HuH-7 (cell line): ENCODE measurements around the gene IVNS1ABP.
"Not testable (repeated sequence)": the region's sequence is repeated elsewhere in the genome, so short reads cannot be mapped to it uniquely, and the experiment has no call there.

ENCODE experiments used
- DNase-seq: peaks from one replicate; pipeline ENCODE4 v3.0.0; 2011; ENCODE audit warnings: low spot score

IVNS1ABP gene

GRCh38 chr1:185292237-185292636 is 24.8 kb downstream of the IVNS1ABP start:
- DNase-seq: no peak

DNA sequence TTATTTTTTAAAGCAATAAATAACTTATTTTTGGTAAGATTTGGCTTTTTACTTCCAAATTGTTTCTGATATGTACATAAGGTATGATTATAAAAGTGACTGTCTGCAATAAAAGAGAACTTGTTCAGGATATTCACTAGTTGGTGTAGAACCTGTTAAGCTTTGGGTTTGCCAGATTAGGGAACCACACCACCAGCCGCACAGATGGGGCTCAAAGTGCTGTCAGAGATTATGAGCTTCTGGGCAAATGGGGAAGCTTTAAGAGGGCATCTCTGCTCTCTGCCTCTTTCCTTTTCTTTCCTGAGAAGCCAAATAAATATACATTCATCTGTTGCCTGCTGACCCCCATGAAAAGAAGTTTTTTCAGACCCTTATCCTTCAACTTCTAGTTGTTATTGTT is 25.4 kb downstream of the IVNS1ABP start:
- no peak for DNase-seq

DNA sequence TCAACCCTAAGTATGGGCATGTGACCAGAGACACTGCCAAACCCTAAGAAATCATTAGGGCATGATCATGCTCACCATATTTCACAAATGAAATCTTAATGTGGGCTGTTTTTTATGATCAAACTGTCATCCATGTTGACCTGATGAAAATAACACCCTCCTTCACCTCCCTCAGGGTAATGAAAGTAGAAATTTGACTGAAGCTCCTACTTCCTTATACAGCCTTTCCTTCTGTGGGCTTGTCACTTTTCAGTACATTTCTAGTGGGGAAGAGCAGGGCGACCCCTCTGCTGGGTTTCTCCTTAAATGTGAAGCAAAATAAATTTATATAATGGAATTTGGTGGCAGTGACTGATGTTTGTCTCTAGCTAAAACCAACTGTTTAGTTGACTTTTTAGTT is 25.9 kb downstream of the IVNS1ABP start:
- DNase-seq: no peak

GRCh38 chr1:185289880-185290279 is 27.2 kb downstream of the IVNS1ABP start:
- no peak for DNase-seq

DNA sequence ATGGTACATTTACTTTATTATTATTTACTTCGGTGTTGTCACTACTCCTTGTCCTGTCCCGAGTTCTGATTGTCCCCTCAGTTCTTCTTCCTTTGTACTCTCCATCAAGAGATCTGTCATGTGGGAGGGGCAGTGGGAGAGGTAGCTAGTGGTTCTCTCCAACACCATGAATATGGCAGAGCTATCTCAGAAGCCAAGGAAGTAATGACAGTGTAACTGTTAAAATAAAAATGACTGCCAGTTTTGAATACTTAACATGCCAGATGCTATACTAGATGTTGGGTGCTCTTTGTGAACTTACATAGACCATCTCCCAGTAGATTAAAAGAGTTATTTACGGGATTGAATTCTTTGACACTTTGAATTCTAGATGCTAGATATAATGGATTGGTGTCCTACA is 28.6 kb downstream of the IVNS1ABP start:
- DNase-seq: no peak

- DNase-seq: no peak
Measured at GRCh38 chr1:185287451-185287850, 29.6 kb downstream of the IVNS1ABP start.

DNA sequence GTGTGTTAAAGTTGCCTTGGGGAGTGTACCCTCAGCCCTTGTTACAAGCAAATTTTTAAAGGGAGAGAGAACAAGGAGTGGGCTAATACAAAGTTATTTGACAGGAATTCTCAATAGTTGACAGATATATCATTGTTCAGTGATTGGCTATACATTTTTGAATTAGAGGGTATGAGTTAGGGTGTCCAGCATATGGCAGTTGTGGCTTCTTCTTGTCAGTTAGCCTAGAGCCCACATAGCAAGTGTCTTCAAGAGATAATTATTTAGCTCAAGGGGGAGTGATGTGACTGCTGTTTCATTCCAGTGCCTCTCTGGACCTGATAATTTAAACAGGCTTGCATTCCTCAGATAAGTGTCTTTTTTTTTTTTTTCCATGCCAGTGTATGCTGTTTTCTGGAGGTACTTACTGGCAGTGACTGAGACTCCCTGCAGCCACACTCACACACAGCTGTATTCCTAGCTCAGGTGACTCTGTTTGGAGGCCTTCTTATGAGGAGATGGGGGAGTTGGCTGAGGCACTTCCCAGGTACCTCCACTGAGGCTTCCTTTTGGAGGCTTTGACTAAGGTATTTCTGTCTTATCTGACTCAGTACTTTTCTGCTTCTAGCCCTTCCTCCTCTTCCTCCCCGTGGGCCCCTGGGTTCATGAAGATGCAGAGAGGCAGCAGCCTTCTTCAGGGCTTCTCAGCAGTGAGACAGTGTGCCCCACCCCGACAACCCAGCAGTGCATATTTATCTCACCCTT is 32.3 kb downstream of the IVNS1ABP start:
- DNase-seq: no peak

- no peak for DNase-seq
Measured at GRCh38 chr1:185284116-185284515, 32.9 kb downstream of the IVNS1ABP start.

GRCh38 chr1:185281245-185281644 is 35.8 kb downstream of the IVNS1ABP start:
- no peak for DNase-seq

DNA sequence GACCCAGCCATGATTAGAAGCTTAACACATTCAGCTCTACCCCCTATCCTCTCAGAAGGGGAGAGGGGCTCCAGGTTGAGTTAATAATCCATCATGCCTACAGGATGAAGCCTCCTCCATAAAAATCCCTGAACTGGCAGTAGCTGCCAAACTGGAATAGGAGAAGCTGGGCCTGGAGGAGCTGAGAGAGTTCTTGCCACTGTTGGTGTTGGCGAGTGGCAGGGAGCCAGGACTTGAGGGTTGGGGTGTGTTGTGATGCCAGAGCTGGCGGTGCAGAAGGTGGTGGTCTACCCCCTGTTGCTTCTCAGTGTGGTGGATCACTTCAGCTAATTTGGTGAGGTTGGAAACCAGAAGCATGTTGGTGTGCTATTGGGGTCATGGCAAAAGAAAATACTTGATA is 36.5 kb downstream of the IVNS1ABP start:
- DNase-seq: no peak

- DNase-seq: no peak
Measured at GRCh38 chr1:185279571-185279970, 37.5 kb downstream of the IVNS1ABP start.

- no peak for DNase-seq
Measured at GRCh38 chr1:185271921-185272320, 45.1 kb downstream of the IVNS1ABP start.

GRCh38 chr1:185268352-185268751 is 48.7 kb downstream of the IVNS1ABP start:
- no peak for DNase-seq

DNA sequence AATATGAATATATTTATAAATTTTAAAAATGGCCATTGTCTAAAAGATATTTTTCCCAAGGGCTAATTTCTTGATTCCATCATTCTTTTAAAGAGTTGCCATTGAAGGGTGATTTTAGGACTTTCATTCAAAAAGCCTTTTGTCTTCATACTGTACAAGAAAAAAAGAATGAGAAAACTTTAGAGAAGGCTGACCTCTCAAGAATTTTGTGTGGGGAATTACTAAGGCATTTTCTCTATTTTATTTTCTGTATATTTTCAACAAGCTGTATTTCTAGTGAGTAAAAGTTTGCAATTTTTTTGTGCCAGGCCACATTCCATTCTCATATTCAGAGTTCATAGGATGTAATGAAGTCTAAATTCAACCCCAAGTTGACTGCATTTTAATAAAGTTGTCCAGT is 49.3 kb downstream of the IVNS1ABP start:
- no peak for DNase-seq

- DNase-seq: no peak
Measured at GRCh38 chr1:185267301-185267700, 49.7 kb downstream of the IVNS1ABP start.

DNA sequence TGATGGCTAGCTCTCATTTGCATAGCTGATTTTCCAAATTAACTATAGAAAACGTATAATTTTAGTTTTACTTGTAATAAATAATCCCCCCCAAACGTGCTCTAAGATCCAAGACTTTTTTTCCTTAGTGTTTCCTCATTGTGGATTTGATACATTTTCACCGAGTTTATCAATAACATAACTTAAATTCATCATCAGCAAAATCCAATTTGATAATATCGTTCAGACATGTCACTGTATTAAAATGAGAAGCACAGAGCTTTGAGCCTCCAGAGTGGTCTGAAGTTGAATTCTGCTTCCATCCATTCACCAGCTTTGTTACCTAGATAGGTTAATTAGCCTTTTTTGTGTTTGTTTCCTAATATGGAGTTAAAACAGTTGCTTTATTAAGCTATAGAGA is 51.7 kb downstream of the IVNS1ABP start:
- DNase-seq: no peak

DNA sequence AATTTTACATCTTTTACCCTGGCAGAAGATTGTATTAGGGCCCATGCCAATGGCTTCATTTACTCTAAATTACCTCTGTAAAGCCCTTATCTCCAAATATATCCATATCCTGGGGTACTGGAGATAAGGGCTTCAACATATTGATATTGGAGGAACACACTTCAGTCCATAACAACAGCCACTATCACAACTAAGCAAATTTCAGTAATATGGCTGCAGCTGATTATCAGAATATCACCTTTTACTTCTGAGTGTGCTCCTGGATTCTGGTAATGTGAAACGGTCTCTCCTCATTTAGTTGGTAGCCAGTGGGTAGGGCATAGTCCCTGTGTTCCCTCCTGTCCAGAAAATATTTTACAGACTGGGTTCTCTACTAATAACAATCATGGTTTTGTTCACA is 53.3 kb downstream of the IVNS1ABP start:
- no peak for DNase-seq

DNA sequence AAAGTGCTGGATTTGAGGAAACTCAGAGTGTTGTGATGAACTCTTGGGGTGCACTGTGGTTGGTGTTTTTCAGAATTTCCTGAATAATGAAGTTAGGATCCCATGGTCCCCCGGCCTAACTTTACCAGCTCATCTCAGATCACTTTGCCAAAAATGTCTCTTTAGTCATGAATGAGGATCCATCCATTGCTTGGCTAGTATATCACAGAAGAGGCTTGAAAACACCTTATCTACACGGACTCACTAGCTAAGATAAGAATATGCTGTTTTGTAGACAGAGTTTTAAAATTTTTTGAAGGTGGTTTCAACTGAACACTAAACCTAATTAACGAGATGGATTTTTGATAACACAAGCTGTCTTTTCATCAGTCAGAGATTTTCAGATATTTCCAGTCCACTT is 53.8 kb downstream of the IVNS1ABP start:
- DNase-seq: no peak

GRCh38 chr1:185262151-185262550 is 54.9 kb downstream of the IVNS1ABP start:
- DNase-seq: no peak

- no peak for DNase-seq
Measured at GRCh38 chr1:185260611-185261010, 56.4 kb downstream of the IVNS1ABP start.

- DNase-seq: no peak
Measured at GRCh38 chr1:185258676-185259075, 58.4 kb downstream of the IVNS1ABP start.

DNA sequence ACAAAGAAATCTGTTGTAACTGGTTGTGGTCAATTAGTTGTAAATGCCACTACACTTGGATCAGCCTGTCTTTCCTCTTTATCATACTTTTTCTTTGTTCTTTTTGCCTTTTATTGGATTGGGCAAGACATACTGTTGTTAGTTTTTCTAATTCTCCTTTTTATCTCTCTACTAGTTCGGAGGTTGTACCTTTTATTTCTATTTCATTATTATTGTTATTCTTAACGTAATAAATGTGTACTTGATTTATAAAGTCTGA is 59.2 kb downstream of the IVNS1ABP start:
- no peak for DNase-seq

GRCh38 chr1:185257116-185257949 is 59.7 kb downstream of the IVNS1ABP start:
- not testable (repeated sequence) for DNase-seq

DNA sequence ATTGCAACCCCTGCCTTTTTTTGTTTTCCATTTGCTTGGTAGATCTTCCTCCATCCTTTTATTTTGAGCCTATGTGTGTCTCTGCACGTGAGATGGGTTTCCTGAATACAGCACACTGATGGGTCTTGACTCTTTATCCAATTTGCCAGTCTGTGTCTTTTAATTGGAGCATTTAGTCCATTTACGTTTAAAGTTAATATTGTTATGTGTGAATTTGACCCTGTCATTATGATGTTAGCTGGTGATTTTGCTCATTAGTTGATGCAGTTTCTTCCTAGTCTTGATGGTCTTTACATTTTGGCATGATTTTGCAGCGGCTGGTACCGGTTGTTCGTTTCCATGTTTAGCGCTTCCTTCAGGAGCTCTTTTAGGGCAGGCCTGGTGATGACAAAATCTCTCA is 61.4 kb downstream of the IVNS1ABP start:
- not testable (repeated sequence) for DNase-seq
